NCI-H1417 treated with DMSO at 0.1 percent for 48 hours (cell line): ENCODE measurements around the gene NTRK3.

ENCODE experiments used
- DNase-seq: peaks from one replicate; lab custom pipeline; 2025; lab: John Stamatoyannopoulos, UW

Gene NTRK3

DNA sequence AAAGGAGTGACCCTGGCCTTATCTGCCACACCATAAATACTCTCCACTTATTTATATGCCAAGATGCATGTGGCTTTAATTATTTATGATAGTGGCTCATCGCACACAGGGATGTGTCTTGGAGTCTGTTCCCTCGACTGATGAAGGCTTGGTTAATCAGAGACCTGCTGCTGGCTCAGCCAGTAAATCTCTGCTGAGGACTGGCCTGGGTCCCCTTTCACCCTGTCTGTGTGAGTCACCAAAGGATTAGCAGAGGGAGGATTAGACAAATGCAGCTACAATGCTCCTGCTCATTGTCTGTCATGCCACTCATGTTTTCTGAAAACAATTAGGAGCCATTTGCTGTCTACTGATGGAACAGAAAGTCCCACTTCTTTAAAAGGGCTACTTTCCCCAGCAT lies 226.8 kb downstream of the NTRK3 start:
- DNase-seq: no peak

DNA sequence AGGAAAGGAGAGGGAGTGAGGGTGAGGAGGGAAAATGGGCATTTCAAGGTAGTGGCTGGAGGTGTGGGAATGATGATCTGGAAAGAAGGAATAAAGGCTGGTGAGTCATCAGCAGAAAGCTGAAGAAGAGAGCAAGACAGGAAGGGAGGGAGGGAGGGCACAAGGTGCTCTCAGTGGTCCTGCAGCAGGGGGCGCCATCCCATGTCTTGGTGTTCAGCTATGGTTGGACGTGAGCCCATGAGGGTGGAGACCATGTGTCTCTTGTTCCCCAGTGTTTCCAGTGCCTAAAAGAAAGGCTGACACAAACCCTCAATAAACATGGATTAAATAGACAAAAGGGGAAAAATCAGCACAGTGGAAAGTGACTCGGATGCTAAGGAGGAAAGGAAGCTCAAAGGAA lies 228.5 kb downstream of the NTRK3 start:
- DNase-seq: no peak

- DNase-seq: no peak
Observed at GRCh38 chr15:88023914-88024313, 232.6 kb downstream of the NTRK3 start.

DNA sequence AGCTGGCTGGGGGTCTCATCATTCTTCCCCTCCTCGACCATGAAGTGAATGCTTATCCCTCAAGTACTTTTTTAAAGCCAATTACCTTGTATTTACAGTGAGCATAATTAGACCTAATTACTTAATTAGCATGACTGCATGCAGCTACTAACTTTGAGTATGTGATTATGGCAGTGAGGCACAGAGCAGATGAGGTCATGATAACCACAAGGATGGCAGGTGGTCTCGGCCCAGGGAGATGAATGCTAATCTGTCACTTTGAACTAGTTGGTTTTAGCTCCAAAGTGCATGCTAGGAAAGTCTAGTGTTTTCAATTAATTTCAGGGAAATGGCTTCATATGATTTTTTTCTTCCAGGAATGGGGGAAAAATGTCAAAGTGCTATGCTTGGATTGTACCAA lies 233.8 kb downstream of the NTRK3 start:
- peak; percentile 47 for DNase-seq

DNA sequence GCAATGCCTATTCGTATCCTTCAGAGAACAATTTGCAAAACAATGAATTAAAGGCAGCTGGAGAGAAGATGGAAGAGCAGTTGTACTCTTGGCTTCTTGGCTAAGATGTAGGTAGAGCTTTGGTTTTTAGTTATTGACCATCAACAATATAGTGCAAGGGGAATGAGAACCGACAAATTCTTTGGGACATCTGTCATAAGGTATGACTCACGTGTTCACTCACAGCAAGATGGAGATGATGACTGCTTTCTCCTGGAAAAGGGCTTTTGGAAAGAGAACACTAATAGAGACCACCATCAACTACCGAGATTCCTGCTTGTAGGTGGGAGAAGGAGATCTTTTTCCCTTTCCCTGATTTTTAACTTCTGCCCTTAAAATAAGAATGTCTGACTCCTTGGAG lies 234.9 kb downstream of the NTRK3 start:
- no peak for DNase-seq

DNA sequence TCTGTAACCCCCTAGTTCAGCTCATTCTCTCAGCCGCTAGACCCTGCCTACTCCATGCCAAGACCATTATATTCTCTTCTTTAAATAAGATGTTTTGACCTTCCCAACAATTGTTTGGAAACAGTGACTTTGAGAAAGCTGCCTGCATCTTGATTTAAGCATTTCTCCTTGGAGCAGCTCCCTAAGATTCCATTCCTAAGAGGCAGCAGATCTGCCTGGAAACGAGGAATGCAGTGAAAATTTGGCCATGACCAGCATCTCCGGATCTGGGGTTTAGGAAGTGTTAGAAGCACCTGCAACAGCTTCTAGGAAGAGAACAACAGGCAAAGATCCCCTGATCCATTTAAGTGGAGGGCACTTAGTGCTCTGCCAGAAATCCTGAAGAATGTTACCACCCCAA lies 235.7 kb downstream of the NTRK3 start:
- no peak for DNase-seq

- DNase-seq: no peak
Observed at GRCh38 chr15:88019656-88020055, 236.9 kb downstream of the NTRK3 start.

DNA sequence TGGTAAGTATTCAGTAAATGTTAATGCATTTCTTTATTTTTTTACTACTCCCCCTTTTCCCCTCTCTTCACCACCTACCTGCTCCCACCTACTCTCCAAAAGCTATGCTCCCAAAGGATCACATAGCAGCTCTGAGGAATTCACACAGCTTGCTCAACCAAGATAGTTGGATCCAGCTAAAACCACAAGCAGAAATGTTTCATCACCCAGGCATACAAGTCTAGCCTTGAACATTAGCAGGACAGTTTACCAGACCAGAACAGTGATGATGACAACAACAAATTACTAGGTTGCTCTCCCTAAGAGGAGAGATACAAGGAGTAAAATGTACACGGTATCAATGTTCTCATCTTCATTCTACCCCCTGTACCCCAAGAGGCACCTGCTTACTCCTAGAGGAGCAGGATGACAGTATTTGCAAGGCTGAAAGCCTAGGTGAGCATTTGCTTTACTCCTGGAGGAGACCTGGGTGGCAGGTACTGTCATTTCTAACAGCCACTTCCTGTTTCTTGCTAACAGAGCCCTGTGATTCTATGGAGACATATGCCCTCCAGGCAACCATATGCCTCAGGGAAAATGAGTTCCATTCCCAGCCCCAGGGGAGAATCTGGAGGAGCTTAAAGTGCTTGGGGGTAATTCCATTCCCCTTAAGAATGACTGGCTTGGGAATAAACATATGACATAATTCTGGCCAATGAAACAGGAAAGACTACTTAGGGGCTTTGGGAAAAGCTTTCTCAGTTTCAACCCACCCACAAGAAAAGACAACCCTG lies 237.5 kb downstream of the NTRK3 start:
- no peak for DNase-seq

- no peak for DNase-seq
Observed at GRCh38 chr15:88017753-88018152, 238.8 kb downstream of the NTRK3 start.

- no peak for DNase-seq
Observed at GRCh38 chr15:88016406-88016805, 240.1 kb downstream of the NTRK3 start.

DNA sequence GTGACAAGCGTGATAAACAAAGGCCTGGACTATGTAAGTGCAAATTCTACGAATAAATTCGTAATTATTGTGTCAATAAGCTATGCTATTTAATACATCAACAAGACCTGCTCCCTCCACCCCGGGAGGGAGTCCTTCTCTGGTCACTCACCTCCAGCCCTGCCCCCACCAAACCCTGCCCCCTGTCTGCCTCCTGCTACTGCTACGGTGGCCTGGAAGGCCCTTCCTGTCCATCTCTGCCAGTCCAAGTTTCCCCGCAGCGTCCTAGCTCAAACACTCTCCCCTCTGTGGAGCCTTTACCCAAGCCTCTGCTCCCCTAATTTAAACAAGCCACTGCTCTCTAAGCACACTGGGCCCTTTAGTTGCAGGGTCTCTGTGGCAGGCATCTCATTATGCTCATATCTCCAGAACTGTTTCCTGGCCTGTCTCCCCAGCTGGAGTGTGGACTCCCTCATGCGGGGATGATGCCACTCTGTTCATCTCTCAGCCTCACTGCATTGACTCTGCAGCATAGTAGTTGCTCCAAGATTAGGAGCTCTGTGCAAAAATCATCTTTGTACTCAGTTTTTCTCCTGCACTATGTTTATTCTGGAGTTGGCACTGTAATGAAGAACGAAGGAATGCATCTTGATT lies 241.2 kb downstream of the NTRK3 start:
- DNase-seq: no peak

- no peak for DNase-seq
Observed at GRCh38 chr15:88014454-88015160, 241.9 kb downstream of the NTRK3 start.

DNA sequence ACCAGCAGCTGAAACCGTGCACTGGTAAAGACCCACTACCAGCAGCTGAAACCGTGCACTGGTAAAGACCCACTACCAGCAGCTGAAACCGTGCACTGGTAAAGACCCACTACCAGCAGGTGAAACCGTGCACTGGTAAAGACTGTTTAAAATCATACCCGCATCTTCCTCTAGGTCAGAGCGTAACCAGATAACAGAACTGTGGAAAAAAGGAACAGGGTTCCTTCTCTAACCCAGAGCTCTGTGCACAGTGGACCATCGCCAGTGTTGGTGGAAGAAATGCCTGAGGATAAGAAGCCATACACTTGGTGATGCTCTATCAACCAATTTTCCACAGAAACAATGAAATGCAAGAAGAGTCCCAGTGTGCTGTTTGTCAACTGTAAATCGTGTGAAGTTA lies 243.4 kb downstream of the NTRK3 start:
- no peak for DNase-seq

DNA sequence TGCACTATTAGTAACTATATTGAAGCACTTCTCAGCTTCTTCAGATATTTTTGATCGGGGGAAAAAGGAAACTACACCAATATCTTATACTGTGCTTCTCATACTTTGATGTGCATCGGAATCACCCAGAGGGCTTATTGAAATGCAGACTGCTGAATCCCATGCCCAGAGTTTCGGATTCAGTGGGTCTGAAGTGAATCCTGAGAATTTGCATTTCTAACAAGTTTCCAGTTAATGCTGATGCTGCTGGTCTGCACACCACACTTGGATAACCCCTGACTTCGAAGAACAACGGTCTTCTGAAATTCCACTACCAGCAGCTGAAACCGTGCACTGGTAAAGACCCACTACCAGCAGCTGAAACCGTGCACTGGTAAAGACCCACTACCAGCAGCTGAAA lies 243.9 kb downstream of the NTRK3 start:
- no peak for DNase-seq

DNA sequence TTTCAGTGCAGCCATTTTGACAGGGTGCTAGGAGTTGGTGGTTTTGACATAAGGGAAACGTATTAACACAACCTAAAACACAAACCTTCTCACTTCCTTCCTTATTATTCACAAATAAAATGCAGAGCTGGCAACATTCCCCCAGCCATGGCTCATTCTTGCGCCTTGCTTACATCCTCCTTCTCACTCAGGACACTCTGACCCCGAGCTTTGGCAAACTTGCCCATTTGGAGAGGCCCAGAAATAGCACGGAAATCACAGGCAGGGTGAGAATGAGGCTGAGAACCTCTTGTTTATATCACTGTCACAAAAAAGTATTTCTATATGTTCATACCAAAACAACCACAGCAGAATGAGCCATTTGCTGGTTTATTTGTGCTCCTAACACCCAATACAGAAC lies 244.3 kb downstream of the NTRK3 start:
- no peak for DNase-seq

- no peak for DNase-seq
Observed at GRCh38 chr15:88011533-88011932, 245.0 kb downstream of the NTRK3 start.

DNA sequence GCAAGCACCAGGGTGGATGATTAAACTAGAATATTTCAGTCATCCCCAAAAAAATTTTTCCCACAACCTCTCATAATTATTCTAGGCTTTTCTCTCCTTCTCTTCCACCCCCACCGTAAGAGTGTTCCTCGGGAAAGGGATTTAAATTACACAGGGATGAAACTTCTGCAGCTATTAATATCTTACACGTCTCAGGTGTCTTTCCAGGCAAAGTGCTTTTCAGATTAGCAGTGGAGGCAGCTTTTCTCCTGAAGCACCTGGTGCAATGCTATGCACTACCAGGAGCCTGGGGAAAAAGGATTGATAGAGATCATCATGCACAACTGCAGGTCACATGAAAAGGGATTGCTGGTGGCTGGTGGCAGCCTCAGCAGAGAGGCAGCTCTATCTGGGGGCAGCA lies 250.4 kb downstream of the NTRK3 start:
- no peak for DNase-seq

- DNase-seq: no peak
Observed at GRCh38 chr15:88004399-88004798, 252.1 kb downstream of the NTRK3 start.

DNA sequence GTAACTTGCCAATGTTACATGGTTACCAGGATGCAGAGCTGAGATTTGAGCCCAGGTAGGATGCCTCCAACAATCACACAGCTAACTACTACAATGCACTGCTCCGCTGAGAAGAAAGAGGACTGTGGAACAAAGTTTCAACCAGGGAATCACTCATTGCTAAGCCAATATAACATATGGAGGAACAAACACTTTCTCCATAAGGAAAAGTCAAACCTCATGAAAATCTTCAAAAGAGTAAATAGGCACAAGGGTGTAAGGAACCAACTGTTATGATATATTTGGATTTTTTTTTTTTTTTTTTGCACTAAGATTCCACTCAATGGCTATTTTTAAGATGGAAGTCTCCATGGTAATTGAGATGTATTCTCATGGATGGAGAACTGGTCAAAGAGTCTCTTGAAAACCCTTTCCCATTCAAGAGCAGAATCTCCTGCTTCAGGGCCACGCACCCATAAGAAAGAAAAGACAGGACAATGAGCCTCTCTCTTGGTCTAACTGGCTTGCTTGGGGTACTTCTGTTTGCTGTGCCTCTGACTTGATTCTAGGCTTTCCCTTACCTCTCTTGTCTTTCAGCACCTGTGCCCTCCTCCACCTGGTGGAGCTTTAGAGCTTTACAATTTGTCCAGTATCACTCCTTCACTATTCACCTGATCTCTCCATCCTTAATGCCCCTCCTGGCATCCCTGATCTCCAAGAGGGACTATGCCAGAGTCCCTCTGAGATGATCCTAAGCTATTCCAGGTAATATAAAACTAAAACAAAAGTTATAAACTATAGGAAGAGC lies 252.8 kb downstream of the NTRK3 start:
- no peak for DNase-seq

- no peak for DNase-seq
Observed at GRCh38 chr15:88002706-88003105, 253.8 kb downstream of the NTRK3 start.

GRCh38 chr15:87998630-87999029 lies 257.9 kb downstream of the NTRK3 start:
- no peak for DNase-seq

DNA sequence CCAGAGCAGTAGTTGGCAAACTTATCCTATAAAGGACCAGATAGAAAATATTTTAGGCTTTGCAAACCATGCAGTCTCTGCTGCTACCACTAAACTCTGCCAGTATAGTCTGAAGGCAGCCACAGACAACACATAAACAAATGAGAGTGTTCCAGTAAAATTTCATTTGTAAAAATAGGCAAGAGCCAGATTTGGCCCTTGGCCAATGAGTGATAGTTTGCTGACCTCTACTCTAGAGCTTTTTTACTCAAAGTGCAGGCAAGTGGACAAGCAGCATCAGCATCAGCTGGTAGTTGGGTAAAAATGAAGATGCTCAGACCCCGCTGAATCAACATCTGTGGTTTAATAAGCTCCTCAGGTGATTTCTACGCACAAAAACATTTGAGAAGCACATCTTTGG lies 269.8 kb downstream of the NTRK3 start:
- no peak for DNase-seq
